ENCODE results near the gene TTC9. TPM values are rescaled to one million over a fixed set of nuclear protein-coding genes. Genes with fewer than 3 reads are reported as not detected.

Gene TTC9
- total RNA-seq, 1 experiment from 2014 or later: 3.6 TPM

- no peak overlapping the region for H3K27ac ChIP-seq (ENCODE audit: low read length)
- ChIA-PET CTCF (no interaction called here), POLR2A (ENCODE audit: unreplicated experiment) (no interaction called here)
- H3K79me2 ChIP-seq (ENCODE audit: low read length): no peaks in the 10 kb centered on the region
- H3F3A ChIP-seq (ENCODE audit: low read length, unreplicated experiment): no peaks in the 10 kb centered on the region
- no peak overlapping the region for H3K9ac ChIP-seq (ENCODE audit: low read length)
- TF ChIP-seq EZH2phosphoT487 (IDR thresholded peaks at IDR 0.05; ENCODE audit: borderline replicate concordance, low read length) (no peak), CTCF (conservative IDR thresholded peaks at IDR 0.05; ENCODE audit: low read depth, low read length) (no peak), EZH2 (IDR thresholded peaks at IDR 0.05; ENCODE audit: low read length, unreplicated experiment) (no peak)
- H3K4me2 ChIP-seq (ENCODE audit: low read length): no peak overlapping the region
- intact Hi-C loops (cut with micrococcal nuclease): no loop called here
- DNase-seq (no peak), ATAC-seq (no peak)
- no peaks in the 10 kb centered on the region for H3K9me3 ChIP-seq (ENCODE audit: low read length)
- H2AFZ ChIP-seq (ENCODE audit: low read length): no peak overlapping the region
- no peaks in the 10 kb centered on the region for H3K27me3 ChIP-seq (ENCODE audit: low read length)
- H3K4me3 ChIP-seq (ENCODE audit: low read length): no peak overlapping the region
- H4K20me1 ChIP-seq (ENCODE audit: low read length): no peaks in the 10 kb centered on the region
- H3K4me1 ChIP-seq (ENCODE audit: insufficient read depth, low read length): peaks cover 9% of the 10 kb centered on the region; the same call in 1 of the 2 replicates
- H3K36me3 ChIP-seq (ENCODE audit: low read depth, low read length): no peaks in the 10 kb centered on the region
- BruUV-seq (replicated peaks): no TSS peak
- H3K9me2 ChIP-seq (replicated peaks; ENCODE audit: low read length): no peaks in the 10 kb centered on the region
Measured at GRCh38 chr14:70723276-70723675, 81.6 kb downstream of the TTC9 start.

GRCh38 chr14:70724110-70724509 lies 82.4 kb downstream of the TTC9 start:
- DNase-seq (no peak), ATAC-seq (no peak)
- Histone ChIP-seq H3K9me2 (replicated peaks; ENCODE audit: low read length) (no peaks in the 10 kb centered on the region), H3F3A (ENCODE audit: low read length, unreplicated experiment) (no peaks in the 10 kb centered on the region), H3K4me2 (ENCODE audit: low read length) (no peak overlapping the region), H3K9ac (ENCODE audit: low read length) (no peak overlapping the region), H3K36me3 (ENCODE audit: low read depth, low read length) (0 out of 2 replicates have a peak, but pooled peaks cover 1% of the 10 kb centered on the region), H3K27me3 (ENCODE audit: low read length) (no peaks in the 10 kb centered on the region), H3K4me3 (ENCODE audit: low read length) (no peak overlapping the region), H3K9me3 (ENCODE audit: low read length) (no peaks in the 10 kb centered on the region), H2AFZ (ENCODE audit: low read length) (no peak overlapping the region), H3K4me1 (ENCODE audit: insufficient read depth, low read length) (0 out of 2 replicates have a peak, but pooled peaks cover under 1% of the 10 kb centered on the region), H4K20me1 (ENCODE audit: low read length) (no peaks in the 10 kb centered on the region), H3K27ac (ENCODE audit: low read length) (no peak overlapping the region), H3K79me2 (ENCODE audit: low read length) (no peaks in the 10 kb centered on the region)
- ChIA-PET POLR2A (ENCODE audit: unreplicated experiment) (no interaction called here), CTCF (no interaction called here)
- no TSS peak for BruUV-seq (replicated peaks)
- intact Hi-C loops (cut with micrococcal nuclease): no loop called here
- TF ChIP-seq EZH2 (IDR thresholded peaks at IDR 0.05; ENCODE audit: low read length, unreplicated experiment) (no peak), EZH2phosphoT487 (IDR thresholded peaks at IDR 0.05; ENCODE audit: borderline replicate concordance, low read length) (no peak), CTCF (conservative IDR thresholded peaks at IDR 0.05; ENCODE audit: low read depth, low read length) (no peak)

- intact Hi-C loops (cut with micrococcal nuclease): no loop called here
- BruUV-seq (replicated peaks): no TSS peak
Measured at GRCh38 chr14:70724944-70725343, 83.2 kb downstream of the TTC9 start.

More at GRCh38 chr14:70724944-70725343, 83.2 kb downstream of the TTC9 start:
- H3K79me2 ChIP-seq (ENCODE audit: low read length): no peaks in the 10 kb centered on the region
- TF ChIP-seq EZH2 (IDR thresholded peaks at IDR 0.05; ENCODE audit: low read length, unreplicated experiment) (no peak), CTCF (conservative IDR thresholded peaks at IDR 0.05; ENCODE audit: low read depth, low read length) (no peak), EZH2phosphoT487 (IDR thresholded peaks at IDR 0.05; ENCODE audit: borderline replicate concordance, low read length) (no peak)
- H3K9ac ChIP-seq (ENCODE audit: low read length): no peak overlapping the region
- H3F3A ChIP-seq (ENCODE audit: low read length, unreplicated experiment): no peaks in the 10 kb centered on the region
- ChIA-PET CTCF (no interaction called here), POLR2A (ENCODE audit: unreplicated experiment) (no interaction called here)
- H3K4me1 ChIP-seq (ENCODE audit: insufficient read depth, low read length): no peaks in the 10 kb centered on the region
- no peaks in the 10 kb centered on the region for H4K20me1 ChIP-seq (ENCODE audit: low read length)
- no peak overlapping the region for H2AFZ ChIP-seq (ENCODE audit: low read length)
- H3K36me3 ChIP-seq (ENCODE audit: low read depth, low read length): peaks cover 5% of the 10 kb centered on the region; the same call in 1 of the 2 replicates
- no peaks in the 10 kb centered on the region for H3K9me2 ChIP-seq (replicated peaks; ENCODE audit: low read length)
- no peaks in the 10 kb centered on the region for H3K27me3 ChIP-seq (ENCODE audit: low read length)
- no peak overlapping the region for H3K27ac ChIP-seq (ENCODE audit: low read length)
- no peak for ATAC-seq
- DNase-seq: no peak
- H3K4me3 ChIP-seq (ENCODE audit: low read length): no peak overlapping the region
- H3K9me3 ChIP-seq (ENCODE audit: low read length): no peaks in the 10 kb centered on the region
- H3K4me2 ChIP-seq (ENCODE audit: low read length): no peak overlapping the region

Other genes starting within 250 kb of the TTC9 start
- gene SYNJ2BP, start 224.8 kb upstream of the TTC9 start, total RNA-seq (2014; rRNA removed): 13.1 and 16.4 TPM in 2 replicates
- 0.29 and 0.80 TPM in 2 replicates for gene ADAM21, start 189.7 kb upstream of the TTC9 start, total RNA-seq (2014; rRNA removed)
- 0.17 and 0.26 TPM in 2 replicates for gene ADAM20, start 106.9 kb upstream of the TTC9 start, total RNA-seq (2014; rRNA removed)
- gene MED6, start 41.3 kb upstream of the TTC9 start, total RNA-seq (2014; rRNA removed): 37.8 and 46.9 TPM in 2 replicates
- 13.4 and 14.3 TPM in 2 replicates for gene MAP3K9, start 167.6 kb downstream of the TTC9 start, total RNA-seq (2014; rRNA removed)